SU-DHL-6 (cell line): ENCODE results near the gene ACTN4.

Experiments used
- H2AFZ ChIP-seq: fragments of 200-600 bp; sonication (generic); 2 replicates; pipeline ENCODE4 v1.6.1; 2014; ENCODE audit warnings: low read depth, mild to moderate bottlenecking, moderate library complexity, mixed read lengths, antibody characterized with exemption, low read length; ENCODE audit not compliant: severe bottlenecking
- H3F3A ChIP-seq: fragments of 200-600 bp; shearing (Covaris generic); 2 replicates; pipeline ENCODE4 v1.6.0; 2016; ENCODE audit warnings: antibody characterized with exemption, mild to moderate bottlenecking; ENCODE audit not compliant: insufficient read depth
- H3K27ac ChIP-seq: fragments of 200-600 bp; sonication (generic); 2 replicates; pipeline ENCODE4 v1.5.1; 2016; ENCODE audit warnings: low read depth, mild to moderate bottlenecking, low read length, moderate library complexity, mixed read lengths
- H3K27me3 ChIP-seq: fragments of 200-600 bp; sonication (generic), shearing (Covaris generic); 2 replicates; pipeline ENCODE4 v1.6.0; 2014; ENCODE audit warnings: mild to moderate bottlenecking, low read length
- H3K36me3 ChIP-seq: fragments of 200-600 bp; sonication (generic); 2 replicates; pipeline ENCODE4 v1.6.1; 2014; ENCODE audit warnings: mild to moderate bottlenecking, low read length, mixed read lengths
- H3K4me2 ChIP-seq: fragments of 300-600, 200-600 bp; shearing (Covaris generic), sonication (generic); 2 replicates; pipeline ENCODE4 v1.6.0; 2014; ENCODE audit warnings: low read length, low read depth, mild to moderate bottlenecking; ENCODE audit not compliant: poor library complexity, severe bottlenecking
- H3K4me3 ChIP-seq: fragments of 200-600 bp; sonication (generic); 2 replicates; pipeline ENCODE4 v1.5.1; 2014; ENCODE audit warnings: antibody characterized with exemption, low read length, mild to moderate bottlenecking, mixed read lengths; ENCODE audit not compliant: insufficient read depth, poor library complexity, severe bottlenecking
- H3K79me2 ChIP-seq: fragments of 200-600 bp; sonication (generic); 2 replicates; pipeline ENCODE4 v1.6.1; 2014; ENCODE audit warnings: mild to moderate bottlenecking, low read length, moderate library complexity; ENCODE audit not compliant: insufficient read depth
- H3K9ac ChIP-seq: fragments of 200-600 bp; sonication (generic); 2 replicates; pipeline ENCODE4 v1.7.0; 2014; ENCODE audit warnings: mild to moderate bottlenecking, low read length
- H3K9me2 ChIP-seq: fragments of 200-600 bp; sonication (generic); replicated peaks from 2 replicates; pipeline ENCODE4 v1.6.1; 2014; ENCODE audit warnings: low read length; ENCODE audit not compliant: insufficient read depth
- H3K9me3 ChIP-seq: fragments of 200-600 bp; sonication (generic); 2 replicates; pipeline ENCODE4 v1.6.1; 2014; ENCODE audit warnings: low read length, mixed read lengths; ENCODE audit not compliant: insufficient read depth
- H4K20me1 ChIP-seq: fragments of 200-600 bp; sonication (generic); 2 replicates; pipeline ENCODE4 v1.6.1; 2014; ENCODE audit warnings: low read depth, mild to moderate bottlenecking, antibody characterized with exemption, low read length, moderate library complexity, mixed read lengths
- CTCF ChIP-seq: fragments of 200-600 bp; sonication (generic); IDR thresholded peaks from one replicate; pipeline ENCODE4 v1.5.1; 2017; ENCODE audit warnings: antibody characterized with exemption, mild to moderate bottlenecking, low read length, moderate library complexity; ENCODE audit not compliant: insufficient read depth, poor library complexity, severe bottlenecking
- EZH2phosphoT487 ChIP-seq: fragments of 200-600 bp; sonication (generic), shearing (Covaris generic); conservative IDR thresholded peaks from 2 replicates; pipeline ENCODE4 v1.6.1; 2018; ENCODE audit warnings: mild to moderate bottlenecking, antibody characterized with exemption, low read length, moderate library complexity, mixed read lengths

Gene ACTN4

DNA sequence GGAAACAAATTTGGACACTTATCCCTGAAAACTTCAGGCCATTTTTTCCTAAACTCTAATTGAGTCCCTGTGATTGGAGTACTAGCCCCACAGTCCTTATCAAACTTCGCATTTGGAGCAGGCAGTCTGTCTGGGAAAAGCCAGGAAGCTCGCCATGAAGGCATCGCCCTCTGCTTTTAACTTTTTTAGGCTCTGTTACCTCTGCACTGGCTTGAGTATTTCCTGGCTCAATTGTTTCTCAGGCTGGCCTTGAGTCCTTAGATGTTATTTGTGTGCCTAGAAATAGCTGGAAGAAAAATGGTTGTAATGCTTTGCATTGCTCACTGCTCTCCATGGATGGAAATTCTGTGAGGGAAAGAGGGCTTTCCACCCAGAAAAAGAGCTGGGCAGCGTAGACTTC is 24.2 kb downstream of the ACTN4 start:
- Histone ChIP-seq H3K4me3 (no peak overlapping the region), H3K79me2 (peaks cover 88% of the 10 kb centered on the region), H3K9me2 (no peaks in the 10 kb centered on the region), H3K36me3 (no peaks in the 10 kb centered on the region; the same call in 1 of the 2 replicates), H3K27ac (no peak overlapping the region), H3K27me3 (no peaks in the 10 kb centered on the region), H3K9ac (no peak overlapping the region), H3K4me2 (no peak overlapping the region), H4K20me1 (no peaks in the 10 kb centered on the region), H3F3A (no peaks in the 10 kb centered on the region), H3K9me3 (no peaks in the 10 kb centered on the region), H2AFZ (no peak overlapping the region)
- no peak for TF ChIP-seq EZH2phosphoT487
- no peak for TF ChIP-seq CTCF

- H3K27ac ChIP-seq = no peak overlapping the region
- H3K79me2 ChIP-seq = peaks cover 90% of the 10 kb centered on the region
- TF ChIP-seq CTCF (no peak), EZH2phosphoT487 (no peak)
- no peaks in the 10 kb centered on the region; the same call in 1 of the 2 replicates for H4K20me1 ChIP-seq
- no peaks in the 10 kb centered on the region for H3F3A ChIP-seq
- H3K9me2 ChIP-seq = no peaks in the 10 kb centered on the region
- H3K9ac ChIP-seq = no peak overlapping the region
- no peak overlapping the region for H3K4me2 ChIP-seq
- H2AFZ ChIP-seq = no peak overlapping the region
- no peak overlapping the region for H3K4me3 ChIP-seq
- no peaks in the 10 kb centered on the region for H3K9me3 ChIP-seq
- no peaks in the 10 kb centered on the region for H3K36me3 ChIP-seq
- no peaks in the 10 kb centered on the region for H3K27me3 ChIP-seq
Measured at GRCh38 chr19:38673030-38673429, 25.6 kb downstream of the ACTN4 start.

- Histone ChIP-seq H3K9me2 (no peaks in the 10 kb centered on the region), H3K9me3 (no peaks in the 10 kb centered on the region), H3K27me3 (no peaks in the 10 kb centered on the region), H3K27ac (no peak overlapping the region), H3K9ac (no peak overlapping the region), H4K20me1 (no peaks in the 10 kb centered on the region; the same call in 1 of the 2 replicates), H3K79me2 (peaks cover 90% of the 10 kb centered on the region), H2AFZ (no peak overlapping the region), H3K4me3 (no peak overlapping the region), H3K4me2 (no peak overlapping the region), H3F3A (no peaks in the 10 kb centered on the region), H3K36me3 (no peaks in the 10 kb centered on the region)
- TF ChIP-seq CTCF (no peak), EZH2phosphoT487 (no peak)
Measured at GRCh38 chr19:38674388-38675171, 27.1 kb downstream of the ACTN4 start.
